ENCODE measurements around the gene SNX5.

- no peak for TF ChIP-seq CTCF (IDR thresholded peaks at IDR 0.05)
- TF ChIP-seq POLR2A (IDR thresholded peaks at IDR 0.05) = no peak
Measured at GRCh38 chr20:17955302-17955701, 13.3 kb downstream of the SNX5 start.

Data from Peyer's patch (tissue), 4 donors.